Kidney tubule cell (primary cell): ENCODE results near the gene FAM53B.
A peak's percentile ranks its signal among the peaks of the same experiment; 100 is the strongest.
"Not testable (repeated sequence)": the region's sequence is repeated elsewhere in the genome, so short reads cannot be mapped to it uniquely, and the experiment has no call there.

Source experiments
- DNase-seq: peaks from one replicate; pipeline ENCODE4 v3.0.0-alpha.2; 2018; ENCODE audit warnings: low spot score

Gene FAM53B

GRCh38 chr10:124626759-124627380 lies 117.3 kb downstream of the FAM53B start:
- peak; percentile 17 for DNase-seq

GRCh38 chr10:124625831-124626238 lies 118.3 kb downstream of the FAM53B start:
- no peak for DNase-seq

DNA sequence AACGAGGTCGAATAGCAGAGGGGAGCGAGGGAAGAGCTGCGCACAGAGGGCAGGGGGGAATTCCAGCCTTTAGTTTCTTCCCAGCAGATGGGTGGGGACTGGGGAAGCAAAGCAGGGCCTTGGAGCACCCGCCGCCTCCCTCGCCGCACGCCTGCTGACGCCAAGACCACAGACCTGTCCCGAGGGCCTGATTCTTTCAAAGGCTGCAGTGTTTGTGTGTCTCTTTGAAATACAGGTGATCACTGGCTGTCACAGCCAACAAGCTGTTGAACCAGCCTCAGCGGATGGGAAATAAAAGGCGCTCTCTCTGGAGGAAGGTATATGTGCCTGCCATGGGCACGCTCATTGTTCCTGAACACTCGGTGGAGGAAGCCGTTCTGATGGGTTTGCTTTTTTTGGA lies 119.3 kb downstream of the FAM53B start:
- no peak for DNase-seq

- no peak for DNase-seq
Observed at GRCh38 chr10:124624466-124624865, 119.7 kb downstream of the FAM53B start.

DNA sequence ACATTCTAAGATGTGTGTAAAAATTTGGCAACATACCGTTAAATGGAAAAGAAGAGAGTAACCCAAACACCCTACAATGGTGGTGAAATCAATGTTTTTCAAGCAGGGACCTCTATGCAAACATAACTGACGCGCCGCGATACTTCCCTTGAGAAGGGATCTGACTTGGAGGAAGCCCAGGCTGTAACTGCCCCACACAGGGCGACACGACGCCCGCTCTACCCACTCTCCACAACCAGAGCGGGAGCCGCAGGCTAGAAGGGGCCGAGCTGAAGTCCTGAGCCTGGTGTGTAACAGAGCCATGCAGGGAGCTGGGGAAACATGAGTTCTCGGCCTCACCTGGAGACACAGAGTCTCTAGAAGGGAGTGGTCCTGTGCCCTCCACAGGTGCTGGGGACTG lies 120.2 kb downstream of the FAM53B start:
- DNase-seq: no peak

DNA sequence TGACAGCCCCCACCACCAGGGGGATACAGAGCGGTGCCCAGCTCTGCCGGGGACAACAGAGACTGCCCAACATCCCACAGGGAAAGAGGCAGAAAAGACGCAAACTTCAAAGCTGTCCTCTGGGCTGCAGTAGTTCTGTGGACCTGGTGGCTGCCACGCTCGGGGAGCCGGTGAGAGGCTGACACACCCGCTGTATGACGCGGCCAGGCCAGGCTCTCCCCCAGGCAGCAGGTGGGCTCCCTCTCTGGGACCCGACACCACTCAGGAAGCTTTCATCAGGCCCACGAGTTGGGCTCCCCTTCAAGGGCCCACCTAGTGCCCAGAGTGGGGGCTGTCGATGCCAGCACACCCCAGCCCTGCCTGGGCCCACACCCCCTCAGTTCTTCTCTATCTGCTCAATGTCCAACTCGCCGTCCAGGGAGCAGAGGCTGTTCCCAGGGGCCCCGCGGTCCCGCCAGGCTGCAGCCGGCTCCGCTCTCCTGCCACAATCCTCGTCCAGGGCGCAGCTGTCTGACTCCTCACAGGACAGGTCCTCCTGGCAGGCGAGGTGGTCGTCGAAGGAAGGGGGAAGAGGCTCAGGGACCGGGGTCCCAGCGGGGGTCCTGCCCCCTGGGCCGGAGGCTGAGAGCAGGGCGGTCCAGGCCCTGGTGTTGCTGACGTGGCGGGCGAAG lies 121.2 kb downstream of the FAM53B start:
- DNase-seq: no peak

DNA sequence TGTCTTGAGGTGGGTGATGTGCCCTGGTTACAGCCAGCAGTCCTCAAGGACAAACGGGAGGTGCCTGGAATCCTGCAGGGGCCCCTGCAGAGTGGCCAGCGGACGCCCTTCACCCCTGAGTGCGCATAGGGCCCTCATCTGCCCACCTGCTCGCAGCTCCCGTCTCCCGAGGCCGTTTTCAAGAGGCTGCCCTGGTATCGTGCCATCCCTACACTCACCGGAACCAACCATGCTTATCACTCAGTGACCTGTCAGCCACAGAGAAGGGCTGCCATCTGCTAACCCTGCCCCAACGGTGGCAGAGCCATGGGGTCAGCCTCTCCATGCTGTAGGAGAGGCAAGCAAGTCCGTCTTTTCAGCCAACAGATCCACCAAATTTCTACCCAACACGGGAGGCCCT lies 122.0 kb downstream of the FAM53B start:
- DNase-seq: no peak

DNA sequence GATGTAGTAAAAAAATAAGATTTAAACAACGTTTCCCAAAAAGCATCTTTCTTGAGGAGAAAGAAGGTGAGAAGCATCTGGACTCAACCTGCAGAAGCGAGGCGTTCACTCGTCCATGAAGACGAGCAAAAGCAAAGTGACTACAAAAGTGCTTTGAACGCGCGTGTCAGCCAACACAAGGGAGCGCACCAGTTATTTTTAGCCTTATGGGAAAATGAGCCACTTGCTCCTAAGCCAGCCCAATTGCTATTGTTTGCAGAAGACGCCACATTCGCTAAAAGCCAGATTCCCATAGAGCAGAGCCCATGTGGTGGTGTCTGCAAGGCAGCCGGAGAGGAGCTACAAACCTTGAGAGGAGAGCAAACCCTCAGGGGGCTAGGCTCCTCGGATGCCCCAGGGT lies 122.5 kb downstream of the FAM53B start:
- no peak for DNase-seq

DNA sequence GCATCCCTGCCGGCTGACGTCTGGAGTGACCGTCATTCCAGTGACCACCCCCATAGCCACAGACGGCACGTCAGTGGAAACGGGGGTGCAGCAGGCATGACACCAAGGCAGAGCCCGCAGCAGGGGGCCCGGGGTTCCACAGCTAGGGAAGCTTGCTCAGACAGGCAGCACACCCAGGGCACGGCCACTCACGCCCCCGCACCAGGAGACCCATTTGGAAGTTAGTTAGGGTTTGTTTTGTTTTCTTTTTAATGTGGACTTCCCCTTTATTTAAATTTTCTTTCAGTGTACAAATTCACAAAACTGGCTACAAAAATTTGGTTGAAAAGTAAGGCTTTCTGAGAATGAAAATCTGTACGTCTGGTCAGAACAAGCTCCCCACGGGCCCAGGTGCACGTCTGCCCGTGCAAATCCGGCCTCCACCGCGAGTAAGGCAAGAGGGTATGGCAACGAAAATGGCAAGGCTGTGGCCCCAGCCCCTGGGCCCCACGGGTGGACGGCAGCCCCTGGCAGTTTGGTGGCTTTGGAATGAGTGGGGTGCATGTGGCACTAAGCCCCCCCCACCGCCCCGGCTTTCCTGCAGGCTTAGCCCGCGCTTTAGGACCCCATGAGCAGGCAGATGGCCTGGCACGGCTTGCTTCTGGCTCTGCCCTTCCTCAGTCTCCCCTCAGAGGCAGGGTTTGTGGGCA lies 124.2 kb downstream of the FAM53B start:
- DNase-seq: no peak

- DNase-seq: peak; percentile 8
Observed at GRCh38 chr10:124619195-124619594, 125.0 kb downstream of the FAM53B start.

DNA sequence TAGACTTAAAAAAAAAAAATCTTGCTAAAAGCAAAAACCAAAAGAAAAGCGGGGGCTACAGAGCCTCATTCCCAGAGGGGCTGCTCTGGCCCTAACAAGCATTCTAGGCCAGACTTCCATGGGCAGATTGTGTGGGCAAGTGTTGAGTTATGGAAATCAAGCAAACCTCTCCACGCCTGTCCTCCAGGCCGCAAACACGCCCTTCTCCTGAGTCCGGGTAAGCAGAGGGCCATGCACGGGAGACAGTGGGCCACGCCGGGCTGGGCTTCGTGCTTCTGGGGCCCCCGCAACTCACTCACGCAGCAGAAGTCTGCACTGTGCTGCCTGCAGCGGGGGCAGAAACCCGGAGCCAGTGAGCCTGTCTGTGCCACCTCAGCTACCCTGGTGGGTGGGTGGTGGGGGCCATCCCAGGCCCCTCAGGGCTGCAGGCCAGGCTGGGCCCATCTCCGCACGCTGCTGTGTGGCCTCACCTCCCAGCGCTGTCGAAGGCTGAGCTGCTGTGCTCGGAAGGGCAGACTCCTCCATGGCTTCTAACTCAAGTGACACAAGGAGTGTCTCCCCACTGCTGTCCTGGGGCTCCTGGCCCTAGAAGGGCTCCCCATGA lies 125.6 kb downstream of the FAM53B start:
- DNase-seq: no peak

GRCh38 chr10:124616836-124617130 lies 127.4 kb downstream of the FAM53B start:
- DNase-seq: no peak

- no peak for DNase-seq
Observed at GRCh38 chr10:124616040-124616835, 127.9 kb downstream of the FAM53B start.

DNA sequence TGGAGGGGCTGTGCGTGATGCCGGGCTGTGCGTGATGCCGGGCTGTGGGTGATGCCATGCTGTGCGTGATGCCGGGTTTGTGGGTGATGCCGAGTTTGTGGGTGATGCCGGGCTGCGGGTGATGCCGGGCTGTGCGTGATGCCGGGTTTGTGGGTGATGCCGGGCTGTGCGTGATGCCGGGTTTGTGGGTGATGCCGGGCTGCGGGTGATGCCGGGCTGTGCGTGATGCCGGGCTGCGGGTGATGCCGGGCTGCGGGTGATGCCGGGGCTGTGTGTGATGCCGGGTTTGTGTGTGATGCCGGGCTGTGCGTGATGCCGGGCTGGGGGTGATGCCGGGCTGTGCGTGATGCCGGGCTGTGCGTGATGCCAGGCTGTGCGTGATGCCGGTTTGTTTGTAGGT lies 128.9 kb downstream of the FAM53B start:
- DNase-seq: no peak

DNA sequence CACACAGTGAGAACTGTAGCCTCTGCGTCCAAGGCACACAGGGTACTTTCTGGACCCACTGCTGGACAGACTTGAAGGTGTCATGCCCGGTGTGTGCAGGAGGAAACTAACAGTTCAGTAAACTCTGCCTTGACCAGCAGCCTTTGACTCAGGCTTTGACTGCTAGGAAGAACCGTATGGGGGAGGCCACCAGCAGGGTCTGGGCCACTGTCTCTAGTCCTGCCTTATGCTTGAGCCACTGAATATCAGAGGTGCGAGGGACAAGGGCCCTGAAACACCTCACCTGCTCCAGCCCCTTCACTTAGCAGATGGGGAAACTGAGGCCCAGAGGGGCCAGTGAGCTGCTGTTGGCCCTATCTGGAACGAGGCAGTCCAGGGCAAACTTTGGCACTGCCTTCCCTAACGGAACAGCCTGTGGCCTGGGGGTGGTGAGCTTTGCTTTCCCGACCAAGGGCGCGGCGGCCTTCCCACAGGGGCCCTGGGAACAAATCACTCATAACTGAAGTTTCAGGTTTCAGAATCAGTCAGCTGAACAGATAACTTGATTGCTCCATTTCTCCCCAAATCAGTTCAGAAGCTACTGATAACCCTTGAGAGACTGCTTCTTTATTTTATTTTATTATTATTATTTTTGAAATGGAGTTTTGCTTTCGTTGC lies 130.0 kb downstream of the FAM53B start:
- no peak for DNase-seq

GRCh38 chr10:124612611-124613498 lies 131.3 kb downstream of the FAM53B start:
- DNase-seq: peak; percentile 6

- DNase-seq: no peak
Observed at GRCh38 chr10:124611738-124612137, 132.4 kb downstream of the FAM53B start.

GRCh38 chr10:124610851-124611250 lies 133.3 kb downstream of the FAM53B start:
- DNase-seq: not testable (repeated sequence)

- DNase-seq: not testable (repeated sequence)
Observed at GRCh38 chr10:124610186-124610585, 134.0 kb downstream of the FAM53B start.

- DNase-seq: no peak
Observed at GRCh38 chr10:124609698-124610097, 134.5 kb downstream of the FAM53B start.
